Mucosa of stomach (tissue), 1 donor: ENCODE results near the gene ZNF732.
A peak's percentile ranks its signal among the peaks of the same experiment; 100 is the strongest.

Source experiments
- H3K27me3 ChIP-seq: one replicate; pipeline ENCODE4 v1.7.0; 2013; ENCODE audit warnings: mild to moderate bottlenecking, low read length; ENCODE audit not compliant: control insufficient read depth, insufficient read depth
- H3K36me3 ChIP-seq: one replicate; pipeline ENCODE4 v1.7.0; 2013; ENCODE audit warnings: low read length; ENCODE audit not compliant: control insufficient read depth, insufficient read depth
- H3K4me1 ChIP-seq: one replicate; pipeline ENCODE4 v1.7.0; 2013; ENCODE audit warnings: mild to moderate bottlenecking, low read length; ENCODE audit not compliant: control insufficient read depth, insufficient read depth
- H3K4me3 ChIP-seq: one replicate; pipeline ENCODE4 v1.7.0; 2013; ENCODE audit warnings: low read length
- H3K9ac ChIP-seq: one replicate; pipeline ENCODE4 v1.7.0; 2013; ENCODE audit warnings: mild to moderate bottlenecking, low read length, moderate library complexity
- H3K9me3 ChIP-seq: one replicate; pipeline ENCODE4 v1.7.0; 2013; ENCODE audit warnings: mild to moderate bottlenecking, low read length, moderate library complexity; ENCODE audit not compliant: control insufficient read depth
- donor health status: Pancreatic carcinoma.

ZNF732 gene

GRCh38 chr4:304969-305680 lies at the start of gene ZNF732:
Gene ZNF732 (minus strand): TSS chr4:305474. CDS start chr4:305310, 164 bp downstream.
- Histone ChIP-seq H3K4me3 (no peak within 1 kb of the TSS), H3K9ac (no peak within 1 kb of the TSS)

GRCh38 chr4:340011-340410 lies 34.7 kb upstream of the ZNF732 start:
- Histone ChIP-seq H3K36me3 (peaks cover 6% of the 10 kb centered on the region), H3K27me3 (no peaks in the 10 kb centered on the region), H3K4me3 (no peak overlapping the region), H3K9me3 (peaks cover 6% of the 10 kb centered on the region), H3K9ac (no peak overlapping the region), H3K4me1 (peaks cover 8% of the 10 kb centered on the region)

More at GRCh38 chr4:304969-305680, at the start of gene ZNF732:
- no peaks in the 10 kb centered on the region for H3K9me3 ChIP-seq
- H3K36me3 ChIP-seq: no peaks in the 10 kb centered on the region
- H3K4me1 ChIP-seq: peaks cover 4% of the 10 kb centered on the region
- peaks cover 11% of the 10 kb centered on the region for H3K27me3 ChIP-seq

- H3K9me3 ChIP-seq: peaks cover 6% of the 10 kb centered on the region
- H3K9ac ChIP-seq: peak overlapping the region; percentile 94
Measured at GRCh38 chr4:338759-339097, 33.5 kb upstream of the ZNF732 start.

GRCh38 chr4:337932-338758 lies 32.9 kb upstream of the ZNF732 start:
- no peaks in the 10 kb centered on the region for H3K27me3 ChIP-seq
- H3K4me1 ChIP-seq: peaks cover 8% of the 10 kb centered on the region
- peaks cover 6% of the 10 kb centered on the region for H3K9me3 ChIP-seq
- peak overlapping the region; percentile 94 for H3K9ac ChIP-seq
- peak overlapping the region; percentile 83 for H3K4me3 ChIP-seq
- H3K36me3 ChIP-seq: peaks cover 6% of the 10 kb centered on the region

More at GRCh38 chr4:338759-339097, 33.5 kb upstream of the ZNF732 start:
- H3K27me3 ChIP-seq: no peaks in the 10 kb centered on the region
- peak overlapping the region; percentile 83 for H3K4me3 ChIP-seq
- H3K4me1 ChIP-seq: peaks cover 8% of the 10 kb centered on the region
- H3K36me3 ChIP-seq: peaks cover 6% of the 10 kb centered on the region

GRCh38 chr4:337143-337931 lies 32.1 kb upstream of the ZNF732 start, which contains the start of gene ZNF141:
Gene ZNF141 (plus strand): TSS chr4:337814. CDS start chr4:337984, 170 bp downstream.
- peaks cover 6% of the 10 kb centered on the region for H3K9me3 ChIP-seq
- H3K27me3 ChIP-seq: no peaks in the 10 kb centered on the region
- H3K9ac ChIP-seq: peak within 1 kb of the TSS; percentile 94
- peak within 1 kb of the TSS; percentile 83 for H3K4me3 ChIP-seq
- peaks cover 8% of the 10 kb centered on the region for H3K4me1 ChIP-seq
- H3K36me3 ChIP-seq: peaks cover 6% of the 10 kb centered on the region

- Histone ChIP-seq H3K4me1 (peaks cover 8% of the 10 kb centered on the region), H3K4me3 (peak overlapping the region; percentile 83), H3K27me3 (no peaks in the 10 kb centered on the region), H3K36me3 (peaks cover 6% of the 10 kb centered on the region), H3K9ac (peak overlapping the region; percentile 94), H3K9me3 (peaks cover 6% of the 10 kb centered on the region)
Measured at GRCh38 chr4:336893-337142, 31.5 kb upstream of the ZNF732 start.

- Histone ChIP-seq H3K9ac (peak overlapping the region; percentile 94), H3K9me3 (peaks cover 6% of the 10 kb centered on the region), H3K4me1 (peaks cover 8% of the 10 kb centered on the region), H3K4me3 (peak overlapping the region; percentile 83), H3K27me3 (no peaks in the 10 kb centered on the region), H3K36me3 (peaks cover 6% of the 10 kb centered on the region)
Measured at GRCh38 chr4:336099-336892, 31.0 kb upstream of the ZNF732 start.

GRCh38 chr4:335515-335914 lies 30.2 kb upstream of the ZNF732 start:
- Histone ChIP-seq H3K4me3 (no peak overlapping the region), H3K9me3 (peaks cover 6% of the 10 kb centered on the region), H3K36me3 (peaks cover 6% of the 10 kb centered on the region), H3K4me1 (peaks cover 8% of the 10 kb centered on the region), H3K27me3 (no peaks in the 10 kb centered on the region), H3K9ac (no peak overlapping the region)

- Histone ChIP-seq H3K4me3 (no peak overlapping the region), H3K9ac (no peak overlapping the region), H3K36me3 (no peaks in the 10 kb centered on the region), H3K27me3 (no peaks in the 10 kb centered on the region), H3K9me3 (no peaks in the 10 kb centered on the region), H3K4me1 (no peaks in the 10 kb centered on the region)
Measured at GRCh38 chr4:328729-329128, 23.5 kb upstream of the ZNF732 start.

GRCh38 chr4:314296-314903 lies 9.1 kb upstream of the ZNF732 start:
- Histone ChIP-seq H3K9me3 (no peaks in the 10 kb centered on the region), H3K4me1 (no peaks in the 10 kb centered on the region), H3K36me3 (no peaks in the 10 kb centered on the region), H3K27me3 (no peaks in the 10 kb centered on the region), H3K4me3 (no peak overlapping the region), H3K9ac (no peak overlapping the region)

GRCh38 chr4:309807-310206 lies 4.5 kb upstream of the ZNF732 start:
- no peak overlapping the region for H3K4me3 ChIP-seq
- H3K27me3 ChIP-seq: peaks cover 3% of the 10 kb centered on the region
- no peaks in the 10 kb centered on the region for H3K9me3 ChIP-seq
- no peaks in the 10 kb centered on the region for H3K36me3 ChIP-seq
- H3K4me1 ChIP-seq: peaks cover 4% of the 10 kb centered on the region
- no peak overlapping the region for H3K9ac ChIP-seq
